Endothelial cell of umbilical vein (primary cell): ENCODE data around the gene RASA1. TPM values are rescaled to one million over a fixed set of nuclear protein-coding genes. Genes with fewer than 3 reads are reported as not detected.

Experiments used
- BruUV-seq: library from RNA; stranded (reverse); fragments of 400-500 nt; replicated peaks from 2 replicates; lab custom pipeline; 2021; lab: Mats Ljungman, UMichigan
- CTCF ChIA-PET: fragments of 300-600, 350-600 bp; sonication (Branson Sonifier 250); formaldehyde crosslinking; loops from one replicate; lab custom pipeline; 2021; ENCODE audit warnings: antibody characterized with exemption, inconsistent platforms; lab: Charles Lee
- POLR2A ChIA-PET: fragments of 300-600, 350-600 bp; sonication (Branson Sonifier 250); formaldehyde crosslinking; loops from one replicate; lab custom pipeline; 2021; ENCODE audit warnings: antibody characterized with exemption, inconsistent platforms; lab: Charles Lee
- DNase-seq: peaks from one replicate; pipeline ENCODE4 v3.0.0-alpha.2; 2011; ENCODE audit warnings: low read depth, low spot score
- FAIRE-seq: peaks from 2 replicates; lab custom pipeline; 2011; peaks lifted over from hg19 to GRCh38; lab: Jason Lieb, UNC
- H2AFZ ChIP-seq: 2 replicates; pipeline ENCODE4 v1.6.0; 2012; ENCODE audit warnings: low read depth, low read length, control low read depth, inconsistent platforms
- H3K27ac ChIP-seq: 2 replicates; pipeline ENCODE4 v1.5.1; 2011; ENCODE audit warnings: low read depth, mild to moderate bottlenecking, control low read depth, low read length, moderate library complexity; ENCODE audit not compliant: insufficient read depth
- H3K27me3 ChIP-seq, 2 experiments: 2 replicates each; pipeline versions ENCODE4 v1.6.0 to v1.6.1; 2011; ENCODE audit warnings: low read length in 2 of 2, mixed read lengths in 1 of 2; ENCODE audit not compliant: control insufficient read depth in 2 of 2, insufficient read depth in 2 of 2
- H3K36me3 ChIP-seq, 2 experiments: 2 replicates in 1 of 2; 3 replicates in 1 of 2; pipeline ENCODE4 v1.5.1; 2011; ENCODE audit warnings: low read length in 2 of 2, mild to moderate bottlenecking in 1 of 2, moderate library complexity in 1 of 2; ENCODE audit not compliant: control insufficient read depth in 2 of 2, insufficient read depth in 2 of 2; ENCODE audit errors: extremely low read depth in 1 of 2
- H3K4me1 ChIP-seq: 3 replicates; pipeline ENCODE4 v1.5.1; 2011; ENCODE audit warnings: mild to moderate bottlenecking, low read length; ENCODE audit not compliant: control insufficient read depth, insufficient read depth; ENCODE audit errors: extremely low read depth
- H3K4me2 ChIP-seq: 2 replicates; pipeline ENCODE4 v1.6.1; 2011; ENCODE audit warnings: low read length, control low read depth, mixed read lengths; ENCODE audit not compliant: insufficient read depth
- H3K4me3 ChIP-seq, 3 experiments: fragments of 200-600 bp in 1 of 3; sonication (generic), shearing (Covaris generic) in 1 of 3; replicated peaks in 1 of 3; 2 replicates each; pipeline ENCODE4 v1.5.1; 2011 to 2016; ENCODE audit warnings: control low read depth in 3 of 3, low read length in 3 of 3, mild to moderate bottlenecking in 2 of 3, inconsistent platforms in 1 of 3, low read depth in 1 of 3, moderate library complexity in 1 of 3; ENCODE audit not compliant: insufficient read depth in 1 of 3
- H3K79me2 ChIP-seq: 2 replicates; pipeline ENCODE4 v1.6.0; 2012; ENCODE audit warnings: low read length, inconsistent platforms; ENCODE audit not compliant: control insufficient read depth, insufficient read depth
- H3K9ac ChIP-seq: replicated peaks from 2 replicates; pipeline ENCODE3; 2011; ENCODE audit warnings: low read length, control low read depth; ENCODE audit not compliant: insufficient read depth; ENCODE audit errors: extremely low read depth
- H3K9me1 ChIP-seq: replicated peaks from 3 replicates; pipeline ENCODE4 v1.6.0; 2011; ENCODE audit warnings: mild to moderate bottlenecking, low read length; ENCODE audit not compliant: control insufficient read depth, insufficient read depth; ENCODE audit errors: extremely low read depth
- H3K9me3 ChIP-seq: replicated peaks from 2 replicates; pipeline ENCODE4 v1.5.1; 2012; ENCODE audit warnings: low read length, inconsistent platforms; ENCODE audit not compliant: control insufficient read depth, insufficient read depth
- H4K20me1 ChIP-seq: replicated peaks from 2 replicates; pipeline ENCODE3; 2011; ENCODE audit warnings: mild to moderate bottlenecking, low read length; ENCODE audit not compliant: control insufficient read depth, insufficient read depth; ENCODE audit errors: extremely low read depth
- EZH2 ChIP-seq: IDR thresholded peaks from 2 replicates; pipeline ENCODE4 v1.6.1; 2012; ENCODE audit warnings: borderline replicate concordance, low read depth, mild to moderate bottlenecking, moderate library complexity, low read length, inconsistent platforms; ENCODE audit not compliant: severe bottlenecking
- FOS ChIP-seq: IDR thresholded peaks from 2 replicates; pipeline ENCODE4 v1.6.1; 2011; ENCODE audit warnings: mild to moderate bottlenecking, low read length, moderate library complexity, borderline replicate concordance; ENCODE audit not compliant: insufficient read depth
- GATA2 ChIP-seq: IDR thresholded peaks from 2 replicates; pipeline ENCODE4 v1.7.0; 2011; ENCODE audit warnings: low read depth, mild to moderate bottlenecking, moderate library complexity, mixed read lengths, low read length; ENCODE audit not compliant: insufficient read length, insufficient read depth
- JUN ChIP-seq: IDR thresholded peaks from 2 replicates; pipeline ENCODE4 v1.6.1; 2011; ENCODE audit warnings: borderline replicate concordance, low read depth; ENCODE audit not compliant: insufficient read length, insufficient read depth
- MYC ChIP-seq: IDR thresholded peaks from one replicate; pipeline ENCODE4 v1.6.1; 2011; ENCODE audit warnings: mild to moderate bottlenecking, low read depth, low read length
- POLR2A ChIP-seq: IDR thresholded peaks from 2 replicates; pipeline ENCODE4 v1.6.1; 2012; ENCODE audit warnings: low read depth, mild to moderate bottlenecking, control low read depth, low read length
- POLR2AphosphoS5 ChIP-seq: IDR thresholded peaks from 2 replicates; pipeline ENCODE4 v1.6.1; 2012; ENCODE audit warnings: low read depth, mild to moderate bottlenecking, control low read depth, low read length, moderate library complexity; ENCODE audit not compliant: insufficient read depth
- dilution Hi-C: fragments of 300-500 bp; cut with MboI; formaldehyde crosslinking; loops from one replicate; pipeline ENCODE4 v1.15.0; 2019; ENCODE audit warnings: low sequenced_read_pairs; ENCODE audit not compliant: extremely low pct_ligation_motif_present
- intact Hi-C: fragments of 100-400 bp; cut with micrococcal nuclease; formaldehyde crosslinking; loops from one replicate; pipeline ENCODE4 v1.10.0; 2022
- polyA plus RNA-seq, 4 experiments: library from polyadenylated mRNA; depleted of rRNA in 3 of 4; stranded (reverse) in 3 of 4; unstranded in 1 of 4; fragments of >200 nt; gene quantifications; 2 replicates each; pipeline versions ENCODE4 v1.2.1 to v1.2.3, GENCODE V29; 2011 to 2012; ENCODE audit warnings: missing spikeins in 1 of 4
- total RNA-seq: library from RNA; stranded (reverse); gene quantifications from 2 replicates; pipeline ENCODE4 v1.2.3, GENCODE V29; 2021
- TF ChIP-seq, protein P1 (sequence below), 2 donors: IDR thresholded peaks; 1 replicate in 1 of 2; 2 replicates in 1 of 2; pipeline ENCODE4 v1.5.1; 2011; ENCODE audit warnings: low read length in 2 of 2, mild to moderate bottlenecking in 2 of 2, moderate library complexity in 2 of 2, control low read depth in 1 of 2, inconsistent platforms in 1 of 2, low read depth in 1 of 2; ENCODE audit not compliant: insufficient read depth in 1 of 2; ENCODE audit errors: extremely low read depth in 1 of 2
- TF ChIP-seq, protein P2 (sequence below): IDR thresholded peaks from 2 replicates; pipeline ENCODE4 v1.6.1; 2011; ENCODE audit not compliant: insufficient read depth, insufficient read length

Gene RASA1
- total and polyA plus RNA-seq, 2 donors (not counting 3 experiments of a cell fraction or from before 2014, with no cell fraction given) = 23.1 to 42.0 TPM

DNA sequence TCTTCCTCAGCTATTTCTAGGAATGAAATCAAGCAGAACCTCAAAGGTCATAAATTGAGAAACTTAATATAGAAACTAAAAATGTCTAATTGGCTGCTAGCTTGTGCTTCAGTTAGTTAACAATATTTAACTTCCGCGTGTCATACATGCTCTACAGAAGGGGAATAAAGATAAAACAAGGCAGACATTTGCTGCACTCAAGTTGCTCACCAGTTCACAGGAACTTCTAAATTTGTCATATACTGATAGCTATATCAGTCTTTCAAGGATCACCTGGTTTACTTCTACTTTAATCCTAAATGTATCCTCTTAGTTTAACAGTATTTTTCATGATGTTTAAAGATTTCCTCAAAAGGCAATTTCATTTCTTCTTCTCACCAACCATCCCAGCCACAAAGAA lies 136.7 kb downstream of the RASA1 start:
- ChIA-PET CTCF (interaction anchor here (1.3 to 1.6 kb wide), 2 partner anchors 9 to 334 kb away, joined by 3 to 5 read pairs; no protein-coding TSS in a partner anchor), POLR2A (no interaction called here)
- no peak for TF ChIP-seq MYC
- no peak for TF ChIP-seq POLR2A
- TF ChIP-seq POLR2AphosphoS5 = no peak
- TF ChIP-seq JUN = no peak
- TF ChIP-seq, protein P1, sequence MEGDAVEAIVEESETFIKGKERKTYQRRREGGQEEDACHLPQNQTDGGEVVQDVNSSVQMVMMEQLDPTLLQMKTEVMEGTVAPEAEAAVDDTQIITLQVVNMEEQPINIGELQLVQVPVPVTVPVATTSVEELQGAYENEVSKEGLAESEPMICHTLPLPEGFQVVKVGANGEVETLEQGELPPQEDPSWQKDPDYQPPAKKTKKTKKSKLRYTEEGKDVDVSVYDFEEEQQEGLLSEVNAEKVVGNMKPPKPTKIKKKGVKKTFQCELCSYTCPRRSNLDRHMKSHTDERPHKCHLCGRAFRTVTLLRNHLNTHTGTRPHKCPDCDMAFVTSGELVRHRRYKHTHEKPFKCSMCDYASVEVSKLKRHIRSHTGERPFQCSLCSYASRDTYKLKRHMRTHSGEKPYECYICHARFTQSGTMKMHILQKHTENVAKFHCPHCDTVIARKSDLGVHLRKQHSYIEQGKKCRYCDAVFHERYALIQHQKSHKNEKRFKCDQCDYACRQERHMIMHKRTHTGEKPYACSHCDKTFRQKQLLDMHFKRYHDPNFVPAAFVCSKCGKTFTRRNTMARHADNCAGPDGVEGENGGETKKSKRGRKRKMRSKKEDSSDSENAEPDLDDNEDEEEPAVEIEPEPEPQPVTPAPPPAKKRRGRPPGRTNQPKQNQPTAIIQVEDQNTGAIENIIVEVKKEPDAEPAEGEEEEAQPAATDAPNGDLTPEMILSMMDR (IDR thresholded peaks at IDR 0.05; ENCODE audit: extremely low read depth in 1 of 2, insufficient read depth in 1 of 2, low read depth in 1 of 2, low read length in 2 of 2) = no peak
- TF ChIP-seq, protein P2, sequence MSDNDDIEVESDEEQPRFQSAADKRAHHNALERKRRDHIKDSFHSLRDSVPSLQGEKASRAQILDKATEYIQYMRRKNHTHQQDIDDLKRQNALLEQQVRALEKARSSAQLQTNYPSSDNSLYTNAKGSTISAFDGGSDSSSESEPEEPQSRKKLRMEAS = no peak
- TF ChIP-seq GATA2 = no peak
- no peak for TF ChIP-seq EZH2
- TF ChIP-seq FOS = no peak
- H3K9me3 ChIP-seq = no peaks in the 10 kb centered on the region
- H3K27me3 ChIP-seq = no peaks in the 10 kb centered on the region
- FAIRE-seq (no peak), DNase-seq (no peak)
- no peaks in the 10 kb centered on the region for H4K20me1 ChIP-seq
- H3K9me1 ChIP-seq = peaks cover 2% of the 10 kb centered on the region
- no TSS peak for BruUV-seq
- H2AFZ ChIP-seq = no peak overlapping the region
- peaks cover 13% of the 10 kb centered on the region for H3K4me1 ChIP-seq
- dilution Hi-C loops = no loop called here
- peaks cover 41% of the 10 kb centered on the region for H3K79me2 ChIP-seq
- H3K4me2 ChIP-seq = no peak overlapping the region
- H3K4me3 ChIP-seq = no peak overlapping the region
- H3K27ac ChIP-seq = no peak overlapping the region
- H3K36me3 ChIP-seq = peaks cover 6 to 33% of the 10 kb centered on the region in 2 experiments
- H3K9ac ChIP-seq = no peak overlapping the region
- intact Hi-C loops = loop anchor here (5.0 kb wide), 1 partner anchor 437 kb away; no protein-coding TSS in a partner anchor
